Karpas-422 (cell line): ENCODE data around the gene CCDC83. TPM values are rescaled to one million over a fixed set of nuclear protein-coding genes. Genes with fewer than 3 reads are reported as not detected.

Source experiments
- DNase-seq: peaks from one replicate; pipeline ENCODE4 v3.0.0-alpha.2; 2015
- H2AFZ ChIP-seq: fragments of 200-600 bp; sonication (generic); 2 replicates; pipeline ENCODE4 v1.6.1; 2014; ENCODE audit warnings: antibody characterized with exemption, low read length, mixed read lengths
- H3K27ac ChIP-seq: fragments of 200-600 bp; sonication (generic); 2 replicates; pipeline ENCODE4 v1.5.1; 2014; ENCODE audit warnings: mild to moderate bottlenecking, low read length, moderate library complexity
- H3K27me3 ChIP-seq: fragments of 200-600 bp; sonication (generic); 2 replicates; pipeline ENCODE4 v1.6.1; 2014; ENCODE audit warnings: low read length, mixed read lengths
- H3K36me3 ChIP-seq: fragments of 200-600 bp; sonication (generic); 2 replicates; pipeline ENCODE4 v1.6.1; 2014; ENCODE audit warnings: low read length, mixed read lengths; ENCODE audit not compliant: insufficient read depth
- H3K4me1 ChIP-seq: fragments of 200-600 bp; sonication (generic); 2 replicates; pipeline ENCODE4 v1.6.1; 2014; ENCODE audit warnings: mild to moderate bottlenecking, low read length, mixed read lengths
- H3K4me2 ChIP-seq: fragments of 200-600 bp; sonication (generic); 2 replicates; pipeline ENCODE4 v1.6.1; 2014; ENCODE audit warnings: low read length, low read depth, mild to moderate bottlenecking; ENCODE audit not compliant: poor library complexity, severe bottlenecking
- H3K4me3 ChIP-seq: fragments of 200-600 bp; sonication (generic); 2 replicates; pipeline ENCODE4 v1.5.1; 2014; ENCODE audit warnings: mild to moderate bottlenecking, antibody characterized with exemption, low read length, mixed read lengths
- H3K79me2 ChIP-seq: fragments of 200-600 bp; sonication (generic); 2 replicates; pipeline ENCODE4 v1.6.1; 2014; ENCODE audit warnings: mild to moderate bottlenecking, low read length, mixed read lengths
- H3K9ac ChIP-seq: fragments of 200-600 bp; sonication (generic); 2 replicates; pipeline ENCODE4 v1.6.0; 2014; ENCODE audit warnings: low read length
- H3K9me2 ChIP-seq: fragments of 200-600 bp; sonication (generic), shearing (Covaris generic); replicated peaks from 2 replicates; pipeline ENCODE4 v1.6.0; 2014; ENCODE audit warnings: mild to moderate bottlenecking, low read length, moderate library complexity; ENCODE audit not compliant: insufficient read depth
- H3K9me3 ChIP-seq: fragments of 300-700, 200-600 bp; sonication (generic); 2 replicates; pipeline ENCODE4 v1.6.1; 2014; ENCODE audit warnings: low read length, mixed read lengths
- H4K20me1 ChIP-seq: fragments of 200-600 bp; sonication (generic); 2 replicates; pipeline ENCODE4 v1.6.1; 2014; ENCODE audit warnings: mild to moderate bottlenecking, antibody characterized with exemption, low read length, low read depth; ENCODE audit not compliant: insufficient read depth
- total RNA-seq: library from RNA; depleted of rRNA; stranded (reverse); fragments of >200 nt; shearing (Covaris generic); gene quantifications from 2 replicates; pipeline ENCODE4 v1.2.3, GENCODE V29; 2014; ENCODE audit warnings: low replicate concordance

Gene CCDC83
- total RNA-seq, 1 experiment from 2014 or later, result not detected

- H2AFZ ChIP-seq, result no peak overlapping the region
- no peaks in the 10 kb centered on the region for H3K79me2 ChIP-seq
- H3K36me3 ChIP-seq, result no peaks in the 10 kb centered on the region
Measured at GRCh38 chr11:85874265-85874664, 19.1 kb downstream of the CCDC83 start.

GRCh38 chr11:85875505-85875904 is 20.3 kb downstream of the CCDC83 start:
- H3K27ac ChIP-seq, result no peak overlapping the region
- H2AFZ ChIP-seq, result no peak overlapping the region
- H3K9ac ChIP-seq, result no peak overlapping the region
- H3K27me3 ChIP-seq, result no peaks in the 10 kb centered on the region
- no peaks in the 10 kb centered on the region for H3K79me2 ChIP-seq
- peaks cover 22% of the 10 kb centered on the region for H3K4me1 ChIP-seq
- no peaks in the 10 kb centered on the region for H4K20me1 ChIP-seq
- H3K9me2 ChIP-seq, result no peaks in the 10 kb centered on the region
- H3K4me2 ChIP-seq, result no peak overlapping the region
- H3K9me3 ChIP-seq, result no peaks in the 10 kb centered on the region
- no peaks in the 10 kb centered on the region for H3K36me3 ChIP-seq
- DNase-seq, result no peak
- H3K4me3 ChIP-seq, result no peak overlapping the region

More at GRCh38 chr11:85874265-85874664, 19.1 kb downstream of the CCDC83 start:
- Histone ChIP-seq H3K9me2 (no peaks in the 10 kb centered on the region), H3K4me3 (no peak overlapping the region), H4K20me1 (no peaks in the 10 kb centered on the region), H3K27ac (no peak overlapping the region), H3K9me3 (no peaks in the 10 kb centered on the region), H3K27me3 (no peaks in the 10 kb centered on the region), H3K4me2 (no peak overlapping the region), H3K9ac (no peak overlapping the region), H3K4me1 (peaks cover 26% of the 10 kb centered on the region)
- DNase-seq, result no peak

- peaks cover 4% of the 10 kb centered on the region for H3K4me1 ChIP-seq
- no peaks in the 10 kb centered on the region for H3K79me2 ChIP-seq
- no peak overlapping the region for H3K9ac ChIP-seq
- H3K27ac ChIP-seq, result no peak overlapping the region
- no peaks in the 10 kb centered on the region for H4K20me1 ChIP-seq
- H2AFZ ChIP-seq, result no peak overlapping the region
- H3K27me3 ChIP-seq, result no peaks in the 10 kb centered on the region; the same call in 1 of the 2 replicates
- H3K9me2 ChIP-seq, result no peaks in the 10 kb centered on the region
- no peak overlapping the region for H3K4me3 ChIP-seq
- no peaks in the 10 kb centered on the region for H3K36me3 ChIP-seq
- no peak for DNase-seq
- no peaks in the 10 kb centered on the region for H3K9me3 ChIP-seq
- H3K4me2 ChIP-seq, result no peak overlapping the region
Measured at GRCh38 chr11:85884581-85885021, 29.4 kb downstream of the CCDC83 start.

GRCh38 chr11:85886089-85887056 is 31.2 kb downstream of the CCDC83 start:
- Histone ChIP-seq H3K9me3 (no peaks in the 10 kb centered on the region), H3K79me2 (no peaks in the 10 kb centered on the region), H3K9ac (no peak overlapping the region), H2AFZ (no peak overlapping the region), H4K20me1 (no peaks in the 10 kb centered on the region), H3K4me2 (no peak overlapping the region), H3K9me2 (no peaks in the 10 kb centered on the region), H3K27me3 (peaks cover 3% of the 10 kb centered on the region), H3K4me3 (no peak overlapping the region), H3K27ac (no peak overlapping the region), H3K36me3 (no peaks in the 10 kb centered on the region), H3K4me1 (no peaks in the 10 kb centered on the region)
- no peak for DNase-seq

GRCh38 chr11:85889108-85889507 is 33.9 kb downstream of the CCDC83 start:
- no peak overlapping the region for H3K4me2 ChIP-seq
- no peaks in the 10 kb centered on the region for H3K9me3 ChIP-seq
- no peak for DNase-seq

GRCh38 chr11:85889676-85890579 is 34.7 kb downstream of the CCDC83 start:
- Histone ChIP-seq H3K27me3 (peaks cover 3% of the 10 kb centered on the region; the same call in 1 of the 2 replicates), H3K9ac (no peak overlapping the region), H2AFZ (no peak overlapping the region), H4K20me1 (no peaks in the 10 kb centered on the region), H3K4me3 (no peak overlapping the region), H3K27ac (no peak overlapping the region), H3K79me2 (no peaks in the 10 kb centered on the region), H3K4me2 (no peak overlapping the region), H3K36me3 (no peaks in the 10 kb centered on the region), H3K9me3 (no peaks in the 10 kb centered on the region), H3K9me2 (no peaks in the 10 kb centered on the region), H3K4me1 (no peaks in the 10 kb centered on the region)
- DNase-seq, result no peak

More at GRCh38 chr11:85889108-85889507, 33.9 kb downstream of the CCDC83 start:
- Histone ChIP-seq H3K27me3 (peaks cover 3% of the 10 kb centered on the region), H3K79me2 (no peaks in the 10 kb centered on the region), H4K20me1 (no peaks in the 10 kb centered on the region), H3K27ac (no peak overlapping the region), H3K9ac (no peak overlapping the region), H3K4me3 (no peak overlapping the region), H3K36me3 (no peaks in the 10 kb centered on the region), H3K4me1 (no peaks in the 10 kb centered on the region), H2AFZ (no peak overlapping the region), H3K9me2 (no peaks in the 10 kb centered on the region)

GRCh38 chr11:85893395-85893794 is 38.2 kb downstream of the CCDC83 start:
- Histone ChIP-seq H3K9ac (no peak overlapping the region), H3K4me1 (no peaks in the 10 kb centered on the region), H3K4me3 (no peak overlapping the region), H3K9me3 (no peaks in the 10 kb centered on the region), H3K9me2 (no peaks in the 10 kb centered on the region), H3K79me2 (no peaks in the 10 kb centered on the region), H4K20me1 (no peaks in the 10 kb centered on the region), H3K4me2 (no peak overlapping the region), H3K27me3 (peaks cover 3% of the 10 kb centered on the region; the same call in 1 of the 2 replicates), H2AFZ (no peak overlapping the region), H3K36me3 (no peaks in the 10 kb centered on the region), H3K27ac (no peak overlapping the region)
- DNase-seq, result no peak

- H3K4me2 ChIP-seq, result no peak overlapping the region
- H3K36me3 ChIP-seq, result no peaks in the 10 kb centered on the region
- no peak overlapping the region for H3K27ac ChIP-seq
- no peaks in the 10 kb centered on the region for H3K79me2 ChIP-seq
- no peaks in the 10 kb centered on the region for H3K4me1 ChIP-seq
- H3K9me3 ChIP-seq, result no peaks in the 10 kb centered on the region
- no peak overlapping the region for H3K4me3 ChIP-seq
- no peaks in the 10 kb centered on the region for H3K27me3 ChIP-seq
- H3K9me2 ChIP-seq, result no peaks in the 10 kb centered on the region
- H3K9ac ChIP-seq, result no peak overlapping the region
- H2AFZ ChIP-seq, result no peak overlapping the region
- H4K20me1 ChIP-seq, result no peaks in the 10 kb centered on the region
- DNase-seq, result no peak
Measured at GRCh38 chr11:85896876-85897275, 41.7 kb downstream of the CCDC83 start.
